Calu3 (cell line): Measurements from ENCODE around the gene ISOC2. TPM values are rescaled to one million over a fixed set of nuclear protein-coding genes. Genes with fewer than 3 reads are reported as not detected.
"Not testable (repeated sequence)": the region's sequence is repeated elsewhere in the genome, so short reads cannot be mapped to it uniquely, and the experiment has no call there.

ENCODE experiments used
- BruUV-seq: library from RNA; stranded (reverse); fragments of 400-500 nt; replicated peaks from 2 replicates; lab custom pipeline; 2021; lab: Mats Ljungman, UMichigan
- CTCF ChIA-PET: fragments of 300-600 bp; sonication (Branson Sonifier 250); formaldehyde crosslinking; loops from one replicate; lab custom pipeline; 2022; ENCODE audit warnings: antibody characterized with exemption; lab: Charles Lee
- DNase-seq: peaks from one replicate; pipeline ENCODE4 v3.0.0; 2022
- H3K27ac Mint-ChIP-seq: one replicate; pipeline ENCODE4 v1.8.0; 2022; ENCODE audit warnings: mixed read lengths; ENCODE audit not compliant: unreplicated experiment
- H3K27me3 Mint-ChIP-seq: one replicate; pipeline ENCODE4 v1.8.0; 2022; ENCODE audit warnings: mixed read lengths; ENCODE audit not compliant: unreplicated experiment
- H3K36me3 Mint-ChIP-seq: one replicate; pipeline ENCODE4 v1.8.0; 2022; ENCODE audit warnings: mild to moderate bottlenecking, moderate library complexity, mixed read lengths; ENCODE audit not compliant: insufficient read depth, unreplicated experiment
- H3K4me1 Mint-ChIP-seq: one replicate; pipeline ENCODE4 v1.8.0; 2022; ENCODE audit warnings: mild to moderate bottlenecking, low read depth, mixed read lengths; ENCODE audit not compliant: unreplicated experiment
- H3K4me3 Mint-ChIP-seq: one replicate; pipeline ENCODE4 v1.8.0; 2022; ENCODE audit warnings: mild to moderate bottlenecking, low read depth, moderate library complexity, mixed read lengths; ENCODE audit not compliant: unreplicated experiment
- H3K9me3 Mint-ChIP-seq: one replicate; pipeline ENCODE4 v1.8.0; 2022; ENCODE audit warnings: low read depth, mixed read lengths; ENCODE audit not compliant: unreplicated experiment
- CTCF ChIP-seq: fragments of 200-600 bp; IDR thresholded peaks from one replicate; pipeline ENCODE4 v1.8.0; 2022; ENCODE audit warnings: antibody characterized with exemption; ENCODE audit not compliant: unreplicated experiment
- intact Hi-C: fragments of 100-400 bp; cut with micrococcal nuclease; formaldehyde crosslinking; loops from one replicate; pipeline ENCODE4 v1.10.0; 2022; ENCODE audit not compliant: unreplicated experiment
- total RNA-seq: library from RNA; stranded (reverse); gene quantifications from 2 replicates; pipeline ENCODE4 v1.2.3, GENCODE V29; 2022

Gene ISOC2
- total RNA-seq, 1 experiment from 2014 or later, result 44.9 TPM

- CTCF ChIA-PET, result no interaction called here
- intact Hi-C loops, result no loop called here
- no peak overlapping the region for H3K27ac Mint-ChIP-seq
- H3K9me3 Mint-ChIP-seq, result no peaks in the 10 kb centered on the region
- no peak for TF ChIP-seq CTCF
- H3K4me1 Mint-ChIP-seq, result no peaks in the 10 kb centered on the region
- no peak overlapping the region for H3K4me3 Mint-ChIP-seq
- peaks cover 16% of the 10 kb centered on the region for H3K36me3 Mint-ChIP-seq
- DNase-seq, result no peak
- peaks cover 17% of the 10 kb centered on the region for H3K27me3 Mint-ChIP-seq
- BruUV-seq, result no TSS peak
These were observed 9.3 kb downstream of the ISOC2 start for GRCh38 chr19:55451965-55452748.

GRCh38 chr19:55451163-55451964, 10.1 kb downstream of the ISOC2 start:
- Mint-ChIP-seq H3K4me3 (no peak overlapping the region), H3K27me3 (peaks cover 17% of the 10 kb centered on the region), H3K9me3 (no peaks in the 10 kb centered on the region), H3K36me3 (peaks cover 16% of the 10 kb centered on the region), H3K27ac (no peak overlapping the region), H3K4me1 (no peaks in the 10 kb centered on the region)
- no peak for DNase-seq
- BruUV-seq, result no TSS peak
- intact Hi-C loops, result no loop called here
- no peak for TF ChIP-seq CTCF
- CTCF ChIA-PET, result no interaction called here

GRCh38 chr19:55449469-55449868, 12.0 kb downstream of the ISOC2 start:
- intact Hi-C loops, result no loop called here
- no peak overlapping the region for H3K27ac Mint-ChIP-seq
- no TSS peak for BruUV-seq

GRCh38 chr19:55448175-55448490, 13.3 kb downstream of the ISOC2 start:
- H3K36me3 Mint-ChIP-seq, result peaks cover 11% of the 10 kb centered on the region
- H3K9me3 Mint-ChIP-seq, H3K4me3 Mint-ChIP-seq, H3K27me3 Mint-ChIP-seq, BruUV-seq, intact Hi-C loops, H3K4me1 Mint-ChIP-seq, DNase-seq, CTCF ChIA-PET, H3K27ac Mint-ChIP-seq: not testable (repeated sequence)

More at GRCh38 chr19:55449469-55449868, 12.0 kb downstream of the ISOC2 start:
- Mint-ChIP-seq H3K4me1 (no peaks in the 10 kb centered on the region), H3K36me3 (peaks cover 16% of the 10 kb centered on the region), H3K27me3 (peaks cover 17% of the 10 kb centered on the region), H3K9me3 (no peaks in the 10 kb centered on the region), H3K4me3 (no peak overlapping the region)
- no peak for TF ChIP-seq CTCF
- DNase-seq, result no peak
- CTCF ChIA-PET, result interaction anchor here (0.6 kb wide), 1 partner anchor 245 kb away, joined by 4 read pairs; no protein-coding TSS in a partner anchor
